Glutamatergic neuron (in vitro differentiated cells): ENCODE data around the gene SIPA1. TPM values are rescaled to one million over a fixed set of nuclear protein-coding genes. Genes with fewer than 3 reads are reported as not detected.

ENCODE experiments used
- DNase-seq: peaks from one replicate; pipeline ENCODE4 v3.0.0; 2022
- H3K27ac Mint-ChIP-seq: one replicate; pipeline ENCODE4 v1.8.0; 2020; ENCODE audit warnings: mild to moderate bottlenecking, mixed read lengths, inconsistent platforms; ENCODE audit not compliant: unreplicated experiment
- H3K27me3 Mint-ChIP-seq: one replicate; pipeline ENCODE4 v1.8.0; 2020; ENCODE audit warnings: mild to moderate bottlenecking, moderate library complexity, mixed read lengths, inconsistent platforms; ENCODE audit not compliant: unreplicated experiment
- H3K36me3 Mint-ChIP-seq: one replicate; pipeline ENCODE4 v1.8.0; 2020; ENCODE audit warnings: mild to moderate bottlenecking, mixed read lengths, inconsistent platforms; ENCODE audit not compliant: unreplicated experiment
- H3K4me1 Mint-ChIP-seq: one replicate; pipeline ENCODE4 v1.8.0; 2020; ENCODE audit warnings: mild to moderate bottlenecking, low read depth, mixed read lengths, inconsistent platforms; ENCODE audit not compliant: unreplicated experiment
- H3K4me3 Mint-ChIP-seq: one replicate; pipeline ENCODE4 v1.8.0; 2020; ENCODE audit warnings: mild to moderate bottlenecking, mixed read lengths, inconsistent platforms; ENCODE audit not compliant: unreplicated experiment
- H3K9me3 Mint-ChIP-seq: one replicate; pipeline ENCODE4 v1.8.0; 2020; ENCODE audit warnings: mild to moderate bottlenecking, moderate library complexity, mixed read lengths, inconsistent platforms; ENCODE audit not compliant: unreplicated experiment
- total RNA-seq: library from RNA; stranded (reverse); fragmentation: NEBNext Ultra II Directional; extraction: Animal tissue kit (Norgen Biotek cat#: 25700); gene quantifications from one replicate; pipeline ENCODE4 v1.2.1, GENCODE V29; 2021; ENCODE audit not compliant: unreplicated experiment
- TF ChIP-seq, protein P1 (sequence below): fragments of 200-600 bp; sonication (generic); IDR thresholded peaks from one replicate; pipeline ENCODE4 v1.5.0; 2021; ENCODE audit not compliant: partially characterized antibody, unreplicated experiment

Gene SIPA1
- total RNA-seq, 1 donor from 2014 or later, result 21.4 TPM

DNA sequence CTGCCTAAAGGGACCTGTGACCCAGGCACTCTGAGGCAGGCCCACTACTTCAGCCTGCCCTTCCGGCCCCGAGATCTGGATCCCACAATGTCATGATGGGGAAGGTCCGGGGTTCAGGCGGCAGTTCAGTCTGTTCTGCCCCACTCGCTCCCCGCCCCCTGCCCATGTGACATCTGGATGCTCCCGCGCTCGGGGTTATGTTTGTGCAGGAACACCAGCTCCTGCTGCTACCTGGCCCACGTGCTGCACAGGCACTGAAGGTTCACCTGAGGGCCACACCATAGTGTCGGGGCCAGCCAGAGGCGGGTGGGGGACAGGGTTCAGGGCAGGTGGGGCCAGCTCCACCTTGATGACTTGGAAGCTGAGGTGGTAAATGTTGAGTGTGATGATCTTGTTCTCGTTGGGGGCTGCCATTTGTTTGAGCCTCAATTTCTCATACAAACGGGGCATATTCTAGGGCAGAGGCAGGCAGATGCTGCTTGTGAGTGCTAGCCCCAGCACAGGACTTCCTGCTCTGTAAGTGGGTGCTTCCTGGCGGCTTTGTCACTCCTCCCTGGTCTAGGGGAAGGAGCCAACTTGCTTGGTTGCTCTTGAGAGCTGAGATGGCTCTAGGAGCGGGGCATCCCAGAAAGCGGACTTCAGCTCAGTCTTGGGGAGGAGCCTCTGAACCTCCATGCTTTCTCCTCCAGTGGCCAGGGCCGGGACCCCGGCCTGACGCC lies 4.4 kb upstream of the SIPA1 start:
- Mint-ChIP-seq H3K27ac (no peak overlapping the region), H3K36me3 (no peaks in the 10 kb centered on the region), H3K9me3 (peaks cover 2% of the 10 kb centered on the region), H3K4me1 (peaks cover 5% of the 10 kb centered on the region), H3K27me3 (no peaks in the 10 kb centered on the region), H3K4me3 (no peak overlapping the region)
- TF ChIP-seq, protein P1, sequence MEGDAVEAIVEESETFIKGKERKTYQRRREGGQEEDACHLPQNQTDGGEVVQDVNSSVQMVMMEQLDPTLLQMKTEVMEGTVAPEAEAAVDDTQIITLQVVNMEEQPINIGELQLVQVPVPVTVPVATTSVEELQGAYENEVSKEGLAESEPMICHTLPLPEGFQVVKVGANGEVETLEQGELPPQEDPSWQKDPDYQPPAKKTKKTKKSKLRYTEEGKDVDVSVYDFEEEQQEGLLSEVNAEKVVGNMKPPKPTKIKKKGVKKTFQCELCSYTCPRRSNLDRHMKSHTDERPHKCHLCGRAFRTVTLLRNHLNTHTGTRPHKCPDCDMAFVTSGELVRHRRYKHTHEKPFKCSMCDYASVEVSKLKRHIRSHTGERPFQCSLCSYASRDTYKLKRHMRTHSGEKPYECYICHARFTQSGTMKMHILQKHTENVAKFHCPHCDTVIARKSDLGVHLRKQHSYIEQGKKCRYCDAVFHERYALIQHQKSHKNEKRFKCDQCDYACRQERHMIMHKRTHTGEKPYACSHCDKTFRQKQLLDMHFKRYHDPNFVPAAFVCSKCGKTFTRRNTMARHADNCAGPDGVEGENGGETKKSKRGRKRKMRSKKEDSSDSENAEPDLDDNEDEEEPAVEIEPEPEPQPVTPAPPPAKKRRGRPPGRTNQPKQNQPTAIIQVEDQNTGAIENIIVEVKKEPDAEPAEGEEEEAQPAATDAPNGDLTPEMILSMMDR, result no peak
- no peak for DNase-seq

DNA sequence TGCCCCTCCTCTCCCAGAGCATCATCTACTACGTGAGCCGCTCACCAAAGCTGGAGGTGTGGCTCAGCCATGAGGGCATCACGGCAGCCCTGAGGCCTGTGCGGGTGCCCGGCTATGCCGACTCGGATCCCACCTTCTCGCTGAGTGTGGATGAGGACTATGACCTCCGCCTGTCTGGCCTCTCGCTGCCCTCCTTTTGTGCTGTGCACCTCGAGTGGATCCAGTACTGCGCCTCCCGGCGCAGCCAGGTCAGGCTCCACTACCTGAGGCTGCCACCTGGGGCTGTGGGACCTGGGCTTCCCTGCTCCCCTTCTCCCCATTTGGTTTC lies 3.8 kb upstream of the SIPA1 start:
- TF ChIP-seq, protein P1, result no peak
- DNase-seq, result no peak
- Mint-ChIP-seq H3K9me3 (peaks cover 2% of the 10 kb centered on the region), H3K36me3 (no peaks in the 10 kb centered on the region), H3K27ac (no peak overlapping the region), H3K4me1 (peaks cover 8% of the 10 kb centered on the region), H3K27me3 (peaks cover 4% of the 10 kb centered on the region), H3K4me3 (no peak overlapping the region)

DNA sequence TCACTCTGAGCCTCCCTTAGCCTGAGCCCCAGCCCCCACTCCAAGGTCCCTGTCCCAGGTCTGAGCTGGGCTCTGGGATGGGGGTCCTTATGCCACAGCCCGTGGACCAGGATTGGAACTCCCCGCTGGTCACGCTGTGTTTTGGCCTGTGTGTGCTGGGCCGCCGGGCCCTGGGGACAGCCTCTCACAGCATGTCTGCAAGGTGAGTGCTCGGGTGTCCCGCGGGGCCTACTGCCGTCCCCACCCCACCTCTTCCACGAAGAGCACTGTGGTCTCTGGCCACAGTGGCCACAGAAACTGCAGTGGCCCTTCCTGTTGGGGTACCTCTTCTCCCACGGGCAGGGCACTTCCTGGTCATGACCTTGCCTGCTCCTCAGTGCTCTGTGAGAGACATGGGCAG lies 3.5 kb upstream of the SIPA1 start:
- Mint-ChIP-seq H3K27ac (no peak overlapping the region), H3K36me3 (no peaks in the 10 kb centered on the region), H3K4me1 (peaks cover 8% of the 10 kb centered on the region), H3K27me3 (peaks cover 4% of the 10 kb centered on the region), H3K9me3 (peaks cover 2% of the 10 kb centered on the region), H3K4me3 (no peak overlapping the region)
- no peak for DNase-seq
- TF ChIP-seq, protein P1, result no peak

DNA sequence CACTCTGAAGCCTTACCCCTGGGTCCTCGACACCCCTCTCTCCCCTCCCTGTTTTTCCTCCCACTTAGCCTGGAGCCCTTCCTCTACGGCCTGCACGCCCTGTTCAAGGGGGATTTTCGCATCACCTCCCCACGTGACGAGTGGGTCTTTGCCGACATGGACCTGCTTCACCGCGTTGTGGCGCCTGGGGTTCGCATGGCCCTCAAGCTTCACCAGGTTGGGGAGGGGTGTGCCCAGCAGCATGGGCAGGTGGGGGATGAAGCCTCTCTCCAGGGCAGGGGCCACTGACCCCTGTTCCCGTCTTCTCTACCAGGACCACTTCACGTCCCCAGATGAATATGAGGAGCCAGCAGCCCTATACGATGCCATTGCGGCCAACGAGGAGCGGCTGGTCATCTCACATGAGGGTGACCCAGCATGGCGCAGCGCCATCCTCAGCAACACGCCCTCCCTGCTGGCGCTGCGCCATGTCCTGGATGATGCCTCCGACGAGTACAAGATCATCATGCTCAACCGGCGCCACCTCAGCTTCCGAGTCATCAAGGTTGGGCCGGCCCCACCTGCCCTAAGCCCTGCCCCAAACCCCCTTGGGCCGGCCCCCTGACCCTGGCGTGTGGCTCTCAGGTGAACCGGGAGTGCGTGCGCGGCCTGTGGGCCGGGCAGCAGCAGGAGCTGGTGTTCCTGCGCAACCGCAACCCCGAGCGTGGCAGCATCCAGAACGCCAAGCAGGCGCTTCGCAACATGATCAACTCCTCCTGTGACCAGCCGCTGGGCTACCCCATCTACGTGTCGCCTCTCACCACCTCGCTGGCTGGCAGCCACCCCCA lies 2.8 kb upstream of the SIPA1 start:
- no peaks in the 10 kb centered on the region for H3K36me3 Mint-ChIP-seq
- TF ChIP-seq, protein P1, result no peak
- peaks cover 8% of the 10 kb centered on the region for H3K4me1 Mint-ChIP-seq
- peaks cover 2% of the 10 kb centered on the region for H3K9me3 Mint-ChIP-seq
- peaks cover 4% of the 10 kb centered on the region for H3K27me3 Mint-ChIP-seq
- no peak overlapping the region for H3K27ac Mint-ChIP-seq
- no peak overlapping the region for H3K4me3 Mint-ChIP-seq
- DNase-seq, result no peak
